Progenitor cell of endocrine pancreas (in vitro differentiated cells): ENCODE data around the gene FOXP3. TPM values are rescaled to one million over a fixed set of nuclear protein-coding genes. Genes with fewer than 3 reads are reported as not detected.
A peak's percentile ranks its signal among the peaks of the same experiment; 100 is the strongest.

Experiments
- DNase-seq: peaks from one replicate; pipeline ENCODE4 v3.0.0; 2021; ENCODE audit warnings: low spot score; ENCODE audit not compliant: unreplicated experiment
- H3K27ac Mint-ChIP-seq: 2 replicates; pipeline ENCODE4 v1.8.0; 2021; ENCODE audit warnings: mild to moderate bottlenecking, moderate library complexity, mixed read lengths
- H3K27me3 Mint-ChIP-seq: 2 replicates; pipeline ENCODE4 v1.8.0; 2021; ENCODE audit warnings: mixed read lengths
- H3K36me3 Mint-ChIP-seq: 2 replicates; pipeline ENCODE4 v1.8.0; 2022; ENCODE audit warnings: mixed read lengths; ENCODE audit not compliant: insufficient read depth
- H3K4me1 Mint-ChIP-seq: 2 replicates; pipeline ENCODE4 v1.8.0; 2021; ENCODE audit warnings: low read depth, mixed read lengths
- H3K4me3 Mint-ChIP-seq: 2 replicates; pipeline ENCODE4 v1.8.0; 2021; ENCODE audit warnings: low read depth, mild to moderate bottlenecking, moderate library complexity, mixed read lengths
- H3K9me3 Mint-ChIP-seq: 2 replicates; pipeline ENCODE4 v1.8.0; 2021; ENCODE audit warnings: low read depth, mixed read lengths
- CTCF ChIP-seq: fragments of 200-600 bp; sonication (generic); IDR thresholded peaks from one replicate; pipeline ENCODE4 v1.5.0; 2021; ENCODE audit warnings: antibody characterized with exemption, mild to moderate bottlenecking; ENCODE audit not compliant: unreplicated experiment
- total RNA-seq: library from RNA; stranded (reverse); gene quantifications from 2 replicates; pipeline ENCODE4 v1.2.1, GENCODE V29; 2021

FOXP3 gene
- total RNA-seq, 1 donor from 2014 or later = 0.24 TPM

GRCh38 chrX:49244207-49244606 is 20.3 kb downstream of the FOXP3 start:
- no peaks in the 10 kb centered on the region for H3K4me1 Mint-ChIP-seq
- H3K4me3 Mint-ChIP-seq = no peak overlapping the region
- no peak for TF ChIP-seq CTCF
- H3K36me3 Mint-ChIP-seq = peaks cover 4% of the 10 kb centered on the region
- H3K27me3 Mint-ChIP-seq = no peaks in the 10 kb centered on the region
- peaks cover 6% of the 10 kb centered on the region for H3K9me3 Mint-ChIP-seq
- DNase-seq = no peak
- H3K27ac Mint-ChIP-seq = no peak overlapping the region

DNA sequence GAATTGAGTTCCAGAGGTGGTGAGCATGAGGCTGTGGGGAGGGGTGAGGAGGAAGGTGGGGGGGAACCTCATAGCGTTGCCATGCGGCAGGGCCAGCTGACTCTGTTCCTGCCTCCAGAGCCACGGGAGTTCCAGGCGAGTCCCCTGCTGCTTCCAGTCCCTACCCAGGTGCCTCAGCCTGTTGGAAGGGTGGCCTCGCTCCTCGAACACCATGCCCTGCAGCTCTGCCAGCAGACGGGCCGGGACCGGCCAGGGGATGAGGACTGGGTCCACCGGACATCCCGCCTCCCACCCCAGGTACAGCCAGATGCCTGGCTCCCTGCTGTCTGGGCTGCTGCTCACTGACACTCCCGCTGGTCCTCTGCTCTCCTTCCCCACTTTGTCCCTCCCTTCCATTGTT is 21.3 kb downstream of the FOXP3 start:
- peaks cover 3% of the 10 kb centered on the region for H3K9me3 Mint-ChIP-seq
- no peak for DNase-seq
- H3K27me3 Mint-ChIP-seq = no peaks in the 10 kb centered on the region
- H3K4me1 Mint-ChIP-seq = no peaks in the 10 kb centered on the region
- H3K36me3 Mint-ChIP-seq = peaks cover 4% of the 10 kb centered on the region
- H3K4me3 Mint-ChIP-seq = no peak overlapping the region
- no peak overlapping the region for H3K27ac Mint-ChIP-seq
- no peak for TF ChIP-seq CTCF

DNA sequence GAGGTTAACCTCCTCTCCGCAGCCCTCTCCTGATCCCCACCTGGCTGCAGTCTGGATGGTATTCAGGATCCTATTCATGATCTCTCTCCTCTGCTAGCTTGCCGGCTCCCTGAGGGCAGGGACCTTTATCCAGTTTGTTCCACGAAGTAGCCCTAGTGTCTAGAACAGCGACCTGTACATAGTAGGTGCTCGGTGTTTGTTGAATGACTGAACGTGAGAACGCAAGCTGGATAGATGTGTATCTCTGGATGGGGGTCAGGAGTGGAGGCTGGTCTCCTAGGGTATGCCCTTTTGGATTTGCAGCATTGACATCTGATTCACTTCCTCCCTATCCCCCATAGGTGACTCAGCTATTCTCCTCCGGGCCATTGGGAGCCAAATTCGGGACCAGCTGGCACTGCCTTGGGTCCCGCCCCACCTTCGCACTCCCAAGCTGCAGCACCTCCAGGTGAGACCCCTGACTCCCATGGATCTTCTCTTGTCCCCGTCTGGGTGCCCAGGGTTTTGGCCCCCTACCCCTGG is 21.9 kb downstream of the FOXP3 start:
- DNase-seq = no peak
- Mint-ChIP-seq H3K36me3 (peaks cover 4% of the 10 kb centered on the region), H3K4me1 (no peaks in the 10 kb centered on the region), H3K4me3 (no peak overlapping the region), H3K9me3 (peaks cover 3% of the 10 kb centered on the region), H3K27me3 (no peaks in the 10 kb centered on the region), H3K27ac (no peak overlapping the region)
- TF ChIP-seq CTCF = no peak

DNA sequence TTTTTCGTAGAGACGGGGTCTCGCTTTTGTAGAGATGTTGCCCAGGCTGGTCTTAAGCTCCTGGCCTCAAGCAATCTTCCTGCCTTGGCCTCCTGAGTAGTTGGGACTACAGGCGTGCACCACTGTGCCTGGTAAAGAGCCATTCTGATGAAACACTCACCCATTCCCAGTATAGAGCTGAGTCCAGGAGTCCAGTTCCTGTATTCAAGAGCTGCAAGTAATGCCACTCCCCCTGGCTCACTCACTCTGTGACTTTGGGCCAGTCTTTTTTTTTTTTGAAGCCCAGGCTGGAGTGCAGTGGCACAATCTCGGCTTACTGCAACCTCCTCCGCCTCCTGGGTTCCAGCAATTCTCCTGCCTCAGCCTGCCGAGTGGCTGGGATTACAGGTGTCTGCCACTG is 25.8 kb downstream of the FOXP3 start:
- Mint-ChIP-seq H3K27me3 (no peaks in the 10 kb centered on the region), H3K4me3 (no peak overlapping the region), H3K36me3 (peaks cover 3% of the 10 kb centered on the region), H3K9me3 (peaks cover 6% of the 10 kb centered on the region), H3K27ac (no peak overlapping the region), H3K4me1 (peaks cover 2% of the 10 kb centered on the region)
- no peak for TF ChIP-seq CTCF
- no peak for DNase-seq

DNA sequence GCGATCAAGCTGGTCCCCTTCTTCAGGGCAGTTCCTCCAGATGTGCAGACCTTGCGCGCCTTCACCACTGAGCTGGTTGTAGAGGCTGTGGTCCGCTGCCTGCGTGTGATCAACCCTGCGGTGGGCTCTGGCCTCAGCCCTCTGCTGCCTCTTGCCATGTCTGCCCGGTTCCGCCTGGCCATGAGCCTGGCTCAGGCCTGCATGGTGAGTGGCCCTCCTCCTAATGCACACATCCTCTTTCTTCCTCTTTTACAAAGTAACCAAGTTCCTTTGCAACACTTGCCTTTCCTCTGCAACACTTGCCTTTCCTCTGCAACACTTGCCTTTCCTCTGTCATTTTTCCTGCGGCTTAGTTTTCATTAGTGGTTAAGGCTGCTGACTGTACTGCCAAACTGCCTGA is 27.4 kb downstream of the FOXP3 start:
- peak overlapping the region; percentile 55 for H3K4me3 Mint-ChIP-seq
- H3K36me3 Mint-ChIP-seq = peaks cover 3% of the 10 kb centered on the region
- no peak for DNase-seq
- TF ChIP-seq CTCF = no peak
- no peak overlapping the region for H3K27ac Mint-ChIP-seq
- peaks cover 2% of the 10 kb centered on the region for H3K4me1 Mint-ChIP-seq
- no peaks in the 10 kb centered on the region for H3K27me3 Mint-ChIP-seq
- peaks cover 6% of the 10 kb centered on the region for H3K9me3 Mint-ChIP-seq
